HT1080 (cell line): Measurements from ENCODE around the gene SLC9A8. TPM values are rescaled to one million over a fixed set of nuclear protein-coding genes. Genes with fewer than 3 reads are reported as not detected.

Experiments
- DNase-seq: peaks from one replicate; pipeline ENCODE4 v3.0.0-alpha.2; 2015; ENCODE audit warnings: low read depth
- total RNA-seq: library from RNA; depleted of rRNA; stranded (reverse); fragments of >200 nt; shearing (Covaris generic); gene quantifications from 2 replicates; pipeline ENCODE4 v1.2.3, GENCODE V29; 2014

The SLC9A8 gene
- total RNA-seq, 1 experiment from 2014 or later = 9.0 TPM

DNA sequence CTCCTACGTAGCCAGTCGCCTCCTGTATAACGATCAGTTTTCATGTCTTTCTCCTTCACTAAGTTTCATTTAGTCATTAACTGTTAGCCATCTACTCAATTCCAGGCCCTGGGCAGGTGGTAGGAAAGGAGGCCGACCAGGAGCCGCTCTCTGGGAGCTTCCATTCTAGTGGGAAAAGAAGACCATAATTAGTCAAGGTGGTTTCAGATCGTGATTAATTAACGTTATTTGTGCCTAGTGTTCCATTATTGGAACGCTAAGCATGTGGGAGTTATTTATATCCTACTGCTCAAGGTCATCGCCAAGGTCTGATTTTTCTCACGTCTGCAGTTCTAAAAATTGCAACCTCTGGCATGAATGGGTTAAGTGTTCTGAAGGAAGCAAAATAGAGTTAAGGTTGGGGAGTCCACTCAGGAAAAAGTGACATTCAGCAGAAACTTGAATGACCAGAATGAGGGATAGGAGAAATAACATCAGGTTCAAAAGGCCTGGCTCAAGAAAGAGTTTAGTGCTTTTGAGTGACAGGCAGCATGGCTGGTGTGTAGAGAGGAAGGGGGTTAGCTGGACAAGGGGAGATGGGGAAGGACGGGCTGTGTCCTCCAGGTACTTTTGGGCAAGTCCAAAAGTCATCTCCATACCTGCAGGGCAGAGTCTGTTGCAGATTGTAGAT is 812 bp downstream of the SLC9A8 start:
- no peak for DNase-seq

DNA sequence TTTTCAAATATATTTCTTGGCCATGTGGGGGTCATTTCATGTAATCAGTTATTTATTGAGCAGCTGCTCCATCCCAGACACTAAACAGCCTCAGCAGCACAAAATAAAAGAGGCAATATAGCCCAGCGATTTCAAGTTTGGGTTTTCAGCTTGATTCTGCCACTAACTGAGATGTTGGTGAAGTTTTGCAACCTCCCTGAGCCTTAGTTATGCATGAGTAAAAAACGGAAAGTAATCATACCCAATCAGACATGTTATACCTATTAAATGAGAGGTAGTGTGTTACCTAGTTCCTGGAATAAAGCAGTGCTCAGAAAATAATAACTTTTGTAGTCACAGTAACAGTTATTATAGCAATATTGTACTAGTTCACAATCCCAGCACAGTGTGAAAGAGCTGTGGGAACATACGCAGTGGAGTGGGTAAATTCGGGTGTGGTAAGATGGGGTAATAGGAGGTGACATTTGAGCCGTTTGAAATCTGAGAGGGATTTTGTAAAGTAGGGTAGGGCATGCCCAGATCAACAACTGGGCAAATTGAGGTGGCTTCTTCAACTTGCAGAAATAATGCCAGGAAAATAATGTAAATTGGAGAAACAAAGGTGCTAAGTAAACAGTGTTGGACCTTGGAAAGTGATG is 1.5 kb downstream of the SLC9A8 start:
- no peak for DNase-seq

DNA sequence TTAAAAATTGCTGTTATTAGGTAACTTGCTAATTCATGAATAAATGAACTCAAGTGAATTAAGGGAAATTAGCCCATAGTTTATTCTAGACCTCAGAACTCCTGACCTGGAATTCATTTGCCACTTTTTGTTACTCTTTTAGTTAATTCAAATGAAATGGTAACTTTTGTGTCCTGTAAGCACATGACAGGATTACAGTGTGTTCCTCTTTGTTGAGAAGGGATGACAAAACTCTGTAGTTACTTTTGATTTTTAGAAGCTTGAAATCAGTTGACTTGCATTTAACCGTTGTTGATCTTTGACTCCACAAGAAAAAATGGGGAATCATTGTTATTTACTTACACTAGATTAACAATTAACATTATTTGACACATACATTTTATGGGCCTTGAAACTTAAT is 6.2 kb downstream of the SLC9A8 start:
- no peak for DNase-seq

DNA sequence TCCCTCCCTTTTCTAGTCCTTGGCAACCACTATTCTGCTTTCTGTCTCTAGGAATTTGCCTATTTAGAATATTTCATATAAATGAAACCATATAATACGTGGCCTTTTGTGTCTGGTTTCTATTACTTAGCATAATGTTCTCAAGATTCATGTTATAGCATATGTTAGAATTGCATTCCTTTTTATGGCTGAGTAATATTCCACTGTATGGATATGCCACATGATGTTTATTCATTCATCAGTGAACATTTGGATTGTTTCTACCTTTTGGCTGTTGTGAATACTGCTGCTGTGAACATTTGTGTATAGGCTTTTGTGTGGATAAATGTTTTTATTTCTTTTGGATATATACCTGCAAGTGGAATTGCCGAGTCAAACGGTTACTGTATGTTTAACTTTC is 7.1 kb downstream of the SLC9A8 start:
- DNase-seq = no peak

DNA sequence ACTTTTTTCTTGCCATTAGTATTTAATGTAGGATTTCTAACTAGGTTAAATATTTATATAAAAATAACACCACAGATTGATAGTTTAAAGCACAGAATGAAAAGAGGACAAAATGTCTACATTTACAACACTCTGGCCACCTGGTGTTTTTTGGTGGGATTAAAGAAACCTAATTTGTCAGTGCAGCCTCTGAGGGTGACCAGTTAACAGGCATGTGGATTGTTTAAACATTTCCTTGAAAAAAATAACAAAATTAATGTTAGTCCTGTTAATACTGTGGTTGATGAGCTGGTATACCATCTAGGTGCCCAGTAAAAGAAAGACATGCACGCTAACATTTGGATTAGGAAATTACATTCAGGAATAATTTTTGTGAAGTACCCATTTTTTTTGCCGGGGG is 8.8 kb downstream of the SLC9A8 start:
- no peak for DNase-seq

DNA sequence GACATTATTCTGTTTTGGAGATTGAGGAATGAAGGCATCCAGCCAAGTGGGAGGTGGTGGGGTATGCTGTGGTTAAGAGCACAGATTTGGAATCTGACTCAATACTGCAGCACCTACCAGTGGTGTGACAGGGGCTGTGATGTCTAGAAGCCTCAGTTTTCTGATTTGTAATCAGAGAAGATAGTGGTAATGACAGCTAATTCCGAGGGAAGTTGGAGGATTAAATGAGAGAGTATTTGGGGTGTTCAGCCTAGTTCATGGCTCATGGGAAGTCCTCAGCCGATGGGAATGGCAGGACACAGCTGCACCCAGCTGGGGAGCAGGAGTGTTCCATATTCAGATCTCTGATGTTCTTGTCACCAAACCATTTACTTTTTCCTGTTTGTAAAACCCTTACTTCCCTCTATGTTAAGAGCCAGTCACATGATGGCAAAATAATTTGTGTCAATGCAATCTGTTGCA is 9.3 kb downstream of the SLC9A8 start:
- peak; percentile 24 for DNase-seq

DNA sequence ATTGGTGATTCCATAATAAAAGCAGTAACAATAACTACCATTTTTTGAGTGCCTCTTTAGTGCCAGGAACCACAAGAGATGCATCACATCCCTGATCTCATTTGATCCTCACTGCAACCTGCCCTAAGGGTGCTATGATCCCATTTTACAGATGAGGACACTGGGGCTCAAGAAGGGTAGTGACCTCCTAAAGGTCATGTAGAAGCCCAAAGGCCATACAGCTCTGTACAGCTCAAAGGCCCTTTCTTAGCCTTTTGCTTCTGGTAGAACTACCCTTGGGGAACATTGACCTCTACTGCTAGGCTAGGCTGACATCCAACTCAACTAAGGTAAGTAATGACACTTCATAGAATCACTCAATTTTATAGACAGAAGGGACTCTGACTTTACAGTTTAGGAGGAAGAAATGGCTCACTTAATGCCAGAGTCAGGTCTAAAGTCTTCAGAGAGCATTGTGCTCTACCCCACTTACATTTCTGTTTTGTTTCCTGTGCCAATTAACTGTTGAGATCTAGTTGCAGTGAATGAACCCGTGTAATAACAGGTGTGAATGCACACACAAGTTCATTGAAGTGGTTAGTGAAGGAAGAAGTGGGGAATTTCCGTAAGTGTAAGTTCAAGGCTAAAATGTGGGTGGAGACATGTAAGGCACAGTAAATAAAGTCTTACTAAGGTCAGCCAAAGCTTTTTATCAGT is 10.7 kb downstream of the SLC9A8 start:
- no peak for DNase-seq

DNA sequence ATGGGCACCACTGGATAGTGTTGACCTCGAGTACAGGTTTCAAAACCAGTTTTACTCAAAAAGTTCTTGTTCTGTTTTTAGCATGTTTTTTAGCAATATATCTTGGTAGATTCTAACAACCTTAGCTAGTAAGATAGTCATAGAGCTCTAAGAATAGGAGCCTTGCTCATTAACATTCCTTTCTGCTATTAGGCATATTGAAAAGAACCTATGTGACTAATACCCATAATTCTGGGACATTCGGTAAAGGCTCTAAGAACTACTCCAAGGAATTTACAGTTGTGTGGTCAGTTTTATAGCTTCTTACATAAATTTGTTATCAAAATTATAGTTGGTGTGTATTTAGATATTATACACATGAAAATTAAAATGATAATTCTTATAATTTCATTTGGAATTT is 11.6 kb downstream of the SLC9A8 start:
- DNase-seq = no peak

DNA sequence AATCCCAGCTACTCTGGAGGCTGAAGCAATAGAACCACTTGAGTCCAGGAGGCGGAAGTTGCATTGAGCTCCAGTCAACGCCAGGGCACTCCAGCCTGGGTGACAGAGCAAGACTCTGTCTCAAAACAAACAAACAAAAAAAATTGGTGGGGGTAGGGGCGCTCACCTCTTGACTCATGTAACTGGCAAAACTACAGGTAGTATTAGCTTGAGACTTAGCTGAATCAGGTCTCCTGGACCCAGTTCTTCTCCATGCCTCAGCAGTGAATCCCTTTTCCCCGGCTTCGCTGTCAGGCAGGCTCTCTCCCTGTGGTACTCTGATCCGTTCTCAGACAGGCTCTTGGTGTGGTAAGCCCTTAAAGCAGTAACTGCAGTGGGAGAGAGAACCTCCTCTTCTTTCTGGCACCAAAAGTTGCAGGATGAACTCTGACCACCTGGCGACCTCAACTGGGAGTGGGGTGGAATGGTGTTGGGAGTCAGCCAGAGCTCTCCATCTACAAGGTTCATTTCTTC is 12.9 kb downstream of the SLC9A8 start:
- DNase-seq = no peak

DNA sequence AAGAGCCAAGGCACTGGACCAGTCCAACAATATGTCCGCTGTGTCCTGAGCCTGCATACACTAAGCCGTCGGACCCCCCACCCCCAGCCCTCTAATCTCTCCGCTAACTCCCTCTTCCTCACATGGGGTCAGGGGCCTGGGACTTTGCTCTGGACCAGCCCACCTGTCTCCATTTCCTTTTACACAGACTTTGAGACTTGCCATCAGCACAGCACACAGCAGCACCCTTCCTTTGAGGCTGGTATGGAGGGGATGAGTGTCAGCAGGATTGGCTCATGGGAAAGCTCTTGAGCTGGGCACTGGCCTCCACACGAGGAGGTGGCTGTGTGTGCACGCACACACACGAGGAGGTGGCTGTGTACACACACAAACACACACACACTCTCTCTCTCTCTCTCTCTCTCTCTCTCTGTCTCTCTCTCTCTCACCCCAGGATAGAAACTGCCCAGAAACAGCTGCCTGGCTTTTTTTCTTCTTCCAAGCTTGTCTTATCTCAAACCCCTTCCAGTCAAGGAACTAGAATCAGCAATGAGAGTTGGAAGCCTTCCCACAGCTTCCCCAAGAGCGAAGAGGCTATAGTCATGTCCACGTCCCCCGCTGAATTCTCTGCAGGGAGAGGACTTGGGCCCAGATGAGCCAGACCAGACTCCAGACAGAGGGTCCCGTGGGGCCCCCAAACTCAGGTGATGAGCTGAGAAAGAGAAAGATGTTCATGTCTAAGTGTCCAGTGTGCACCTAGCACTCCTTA is 18.6 kb downstream of the SLC9A8 start:
- DNase-seq = no peak

DNA sequence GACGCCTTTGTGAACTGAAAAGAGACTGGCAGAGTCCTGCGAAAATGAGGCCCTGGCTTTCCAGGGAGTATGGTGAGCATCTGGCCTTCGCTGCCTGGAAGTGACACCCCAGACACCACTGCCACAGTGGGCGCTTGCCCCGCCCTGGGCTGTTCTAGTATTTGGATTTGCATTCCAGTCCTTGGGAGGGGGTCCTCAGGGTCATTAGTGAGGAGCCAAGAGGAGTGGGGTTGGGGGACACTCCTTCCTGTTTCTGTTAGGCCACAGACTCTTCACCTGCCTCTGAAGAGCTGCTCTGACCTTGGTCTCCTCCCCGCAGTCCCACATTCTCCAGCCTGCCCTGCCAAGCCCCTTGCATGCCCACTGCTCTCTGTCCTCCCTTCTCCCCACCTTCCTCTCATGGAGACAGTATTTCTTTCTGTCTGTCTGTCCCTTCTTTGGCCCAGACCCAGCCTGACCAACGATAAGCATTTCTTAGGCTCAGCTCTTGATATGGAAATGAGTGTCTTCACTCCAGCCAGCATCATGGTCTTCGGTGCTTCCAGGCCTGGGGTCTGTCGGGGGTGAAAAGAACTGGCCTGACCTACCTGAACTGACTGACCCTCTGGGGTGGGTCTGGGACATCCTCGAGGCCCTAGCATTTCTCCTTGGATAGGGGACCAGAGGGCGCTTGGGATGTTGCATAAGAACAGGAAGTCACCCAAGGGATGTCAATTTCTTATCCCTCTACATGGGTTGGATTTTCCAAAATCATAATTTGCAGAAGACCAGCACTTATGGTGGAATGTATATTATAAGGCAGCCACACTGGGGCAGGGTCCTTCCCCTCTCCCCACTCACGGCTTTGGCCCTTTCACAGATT is 19.4 kb downstream of the SLC9A8 start:
- DNase-seq = no peak

DNA sequence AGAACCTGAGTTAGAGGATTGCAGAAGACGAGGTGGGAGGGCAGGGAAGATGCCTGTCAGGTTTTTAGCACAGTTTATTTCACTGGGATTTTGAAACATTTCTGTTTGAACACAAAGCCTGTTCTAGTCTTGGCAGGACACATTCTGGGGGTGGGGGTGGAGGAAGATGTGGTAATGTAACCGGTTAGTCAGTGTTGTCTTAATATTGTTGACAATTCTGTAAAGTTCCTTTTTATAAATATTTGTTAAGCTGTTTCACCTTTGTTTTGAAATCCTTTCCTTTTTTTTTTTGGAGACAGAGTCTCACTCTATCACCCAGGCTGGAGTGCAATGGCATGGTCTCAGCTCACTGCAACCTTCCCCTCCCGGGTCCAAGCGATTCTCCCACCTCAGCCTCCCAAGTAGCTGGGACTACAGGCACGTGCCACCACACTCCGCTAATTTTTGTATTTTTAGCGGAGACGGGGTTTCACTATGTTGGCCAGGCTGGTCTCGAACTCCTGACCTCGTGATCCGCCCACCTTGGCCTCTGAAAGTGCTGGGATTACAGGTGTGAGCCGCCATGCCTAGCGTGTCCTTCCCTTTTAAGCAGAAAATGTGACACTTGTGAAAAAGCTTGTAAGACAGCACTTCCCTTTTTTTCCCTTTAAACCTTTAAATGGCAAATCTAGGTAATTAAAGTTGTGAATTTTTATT is 20.2 kb downstream of the SLC9A8 start:
- no peak for DNase-seq

DNA sequence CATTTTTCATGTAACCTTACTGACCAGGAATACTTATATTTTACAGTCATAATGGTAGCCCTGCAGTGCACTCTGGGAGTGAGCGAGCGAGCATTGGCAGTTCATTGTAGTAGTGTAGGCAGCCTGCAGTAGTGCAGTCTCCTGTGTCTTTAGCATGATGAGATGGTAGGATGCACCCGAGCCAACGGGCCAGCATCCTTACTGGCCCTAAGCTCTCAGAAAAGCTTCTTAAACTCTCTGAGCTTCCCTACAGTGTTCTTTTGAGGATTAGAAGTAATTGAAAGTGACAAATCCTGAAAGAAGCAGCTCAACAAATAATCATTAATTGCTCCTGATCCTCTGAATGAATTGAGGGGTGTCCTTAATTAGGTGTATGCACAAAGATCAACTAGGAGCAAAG is 20.9 kb downstream of the SLC9A8 start:
- no peak for DNase-seq

DNA sequence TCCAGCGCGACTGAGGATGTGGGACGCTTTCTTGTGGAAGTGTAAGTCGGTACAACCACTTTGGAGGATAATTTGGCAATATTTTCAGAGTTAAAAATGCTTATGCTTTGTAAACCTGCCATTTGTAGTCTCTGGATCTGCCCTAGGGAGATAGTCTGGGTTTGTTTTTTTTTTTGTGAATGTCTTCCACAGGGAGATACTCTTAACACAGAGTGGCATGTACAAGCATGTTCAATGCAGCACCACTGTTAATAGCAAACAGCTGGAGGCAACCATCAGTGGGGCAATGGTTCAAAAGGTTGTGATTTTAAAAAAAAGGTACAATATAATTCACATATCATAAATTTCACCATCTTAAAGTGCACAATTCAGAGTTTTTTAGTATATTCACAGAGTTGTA is 22.4 kb downstream of the SLC9A8 start:
- no peak for DNase-seq

DNA sequence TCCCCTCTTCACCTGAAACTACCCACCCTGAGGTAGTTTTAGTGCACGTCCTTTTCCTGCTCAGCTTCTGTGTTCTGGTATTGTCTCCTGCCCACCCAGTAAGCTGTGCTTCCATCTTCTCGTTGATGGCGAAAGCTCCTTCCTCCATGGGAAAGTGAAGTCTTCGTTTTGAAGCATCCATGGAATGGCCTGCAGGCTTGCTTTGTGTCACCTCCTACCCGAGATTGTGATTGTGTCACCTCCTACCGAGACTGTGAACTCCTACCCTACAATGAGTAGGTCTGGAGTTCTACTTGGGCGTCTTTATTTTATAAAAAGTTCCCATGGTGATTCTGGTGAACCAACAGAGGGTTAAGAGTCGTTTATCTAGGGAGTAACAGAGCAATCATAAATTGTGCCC is 25.9 kb downstream of the SLC9A8 start:
- no peak for DNase-seq

DNA sequence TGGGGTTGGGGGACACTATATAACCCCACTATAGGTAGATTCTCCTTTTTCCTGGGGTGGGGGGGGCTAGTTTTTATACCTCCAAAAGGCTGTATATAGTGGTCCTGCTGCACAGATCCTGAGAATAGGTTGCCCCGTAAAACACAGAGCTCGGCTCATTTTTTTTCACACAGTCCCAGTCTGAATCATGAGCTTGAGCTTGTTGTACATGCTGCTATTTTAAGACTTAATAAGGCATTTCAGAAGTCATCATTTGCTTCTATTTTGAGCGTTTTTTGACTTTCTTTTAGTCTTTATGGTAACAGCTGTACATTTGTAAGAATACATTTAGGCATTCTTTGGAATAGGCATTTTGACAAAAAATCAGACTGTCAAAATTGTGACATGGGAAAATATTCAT is 30.5 kb downstream of the SLC9A8 start:
- DNase-seq = no peak

DNA sequence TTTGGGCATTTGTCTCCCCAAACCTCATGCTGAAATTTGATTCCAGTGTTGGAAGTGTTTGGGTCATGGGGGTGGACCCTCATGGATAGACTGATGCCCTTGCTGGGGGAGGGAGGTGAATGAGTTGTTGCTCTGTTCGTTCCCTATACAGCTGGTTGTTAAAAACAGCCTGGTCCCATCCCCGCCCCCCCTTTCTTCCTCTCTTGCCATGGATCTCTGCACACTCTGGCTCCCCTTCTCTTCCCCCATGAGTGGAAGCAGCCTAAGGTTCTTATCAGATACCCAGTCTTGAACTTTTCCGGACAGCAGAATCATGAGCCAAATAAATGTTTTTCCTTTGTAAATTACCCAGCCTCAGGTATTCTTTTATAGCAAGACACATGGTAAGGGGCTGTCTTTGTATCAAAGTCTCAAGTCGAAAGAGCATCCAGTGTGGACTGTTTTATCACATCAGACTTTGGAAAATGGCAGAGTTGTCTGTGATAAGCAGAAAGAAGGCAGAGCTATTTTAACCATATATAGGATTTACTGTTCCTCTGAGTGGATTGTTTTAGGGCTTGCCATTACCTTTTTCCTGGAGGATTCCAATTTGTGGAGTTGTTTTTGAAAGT is 31.2 kb downstream of the SLC9A8 start:
- no peak for DNase-seq

DNA sequence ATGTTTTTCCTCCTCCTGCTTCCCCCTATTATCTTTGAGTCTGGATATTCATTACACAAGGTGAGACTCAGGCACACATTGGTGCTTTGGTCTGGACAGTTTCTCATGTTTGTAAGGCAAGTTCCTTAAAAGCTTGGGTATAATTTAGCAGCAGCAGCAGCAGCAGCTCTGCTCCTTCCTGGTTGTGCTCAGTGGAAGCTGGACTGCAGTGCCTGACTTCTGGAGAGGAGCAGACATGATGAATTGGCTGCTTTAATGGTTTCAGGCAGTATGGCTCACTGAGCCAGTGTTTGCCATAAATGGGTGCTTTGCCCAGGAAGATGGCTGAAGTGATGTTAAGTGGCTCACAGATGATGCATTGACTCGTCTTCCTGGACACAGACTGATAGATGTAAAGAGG is 32.4 kb downstream of the SLC9A8 start:
- no peak for DNase-seq

DNA sequence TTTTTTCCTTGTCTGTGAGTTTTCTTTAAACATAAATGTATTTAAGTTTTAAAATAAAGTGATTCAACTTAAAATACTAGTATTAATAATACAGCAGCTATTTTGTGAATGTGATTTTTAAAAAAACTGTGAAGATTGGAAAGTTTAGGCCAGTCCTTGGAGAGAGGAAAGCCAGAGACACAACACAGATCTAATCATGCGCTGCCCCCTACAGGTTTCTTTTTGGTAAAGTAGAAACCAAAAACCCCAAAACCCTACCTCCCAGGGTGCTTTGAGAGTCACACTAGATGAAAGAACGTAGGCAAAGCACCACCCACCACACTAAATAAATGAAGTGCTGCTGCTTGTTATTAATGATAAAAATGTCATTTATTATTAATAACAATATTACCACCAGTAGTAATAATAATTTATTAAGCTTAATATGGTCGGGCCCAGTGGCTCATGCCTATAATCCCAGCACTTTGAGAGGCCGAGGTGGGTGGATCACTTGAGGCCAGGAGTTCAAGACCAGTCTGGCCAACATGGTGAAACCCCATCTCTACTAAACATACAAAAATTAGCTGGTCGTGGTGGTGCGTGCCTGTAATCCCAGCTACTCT is 33.7 kb downstream of the SLC9A8 start:
- DNase-seq = peak; percentile 62
